Keratinocyte (primary cell): ENCODE measurements around the gene LYRM7.

ENCODE experiments used
- EZH2 ChIP-seq: IDR thresholded peaks from one replicate; pipeline ENCODE4 v1.6.1; 2012; ENCODE audit warnings: inconsistent platforms, mild to moderate bottlenecking, low read length, moderate library complexity
- TF ChIP-seq, protein P1 (sequence below), 3 experiments: IDR thresholded peaks in 1 of 3; conservative IDR thresholded peaks in 1 of 3; optimal IDR thresholded peaks in 1 of 3; 2 replicates in 2 of 3; 3 replicates in 1 of 3; pipeline versions ENCODE3 to v1.5.1; 2011; ENCODE audit warnings: low read length in 3 of 3, mild to moderate bottlenecking in 3 of 3, moderate library complexity in 2 of 3, control low read depth in 1 of 3, inconsistent platforms in 1 of 3; ENCODE audit not compliant: insufficient read depth in 2 of 3; ENCODE audit errors: extremely low read depth in 1 of 3

- TF ChIP-seq, protein P1, sequence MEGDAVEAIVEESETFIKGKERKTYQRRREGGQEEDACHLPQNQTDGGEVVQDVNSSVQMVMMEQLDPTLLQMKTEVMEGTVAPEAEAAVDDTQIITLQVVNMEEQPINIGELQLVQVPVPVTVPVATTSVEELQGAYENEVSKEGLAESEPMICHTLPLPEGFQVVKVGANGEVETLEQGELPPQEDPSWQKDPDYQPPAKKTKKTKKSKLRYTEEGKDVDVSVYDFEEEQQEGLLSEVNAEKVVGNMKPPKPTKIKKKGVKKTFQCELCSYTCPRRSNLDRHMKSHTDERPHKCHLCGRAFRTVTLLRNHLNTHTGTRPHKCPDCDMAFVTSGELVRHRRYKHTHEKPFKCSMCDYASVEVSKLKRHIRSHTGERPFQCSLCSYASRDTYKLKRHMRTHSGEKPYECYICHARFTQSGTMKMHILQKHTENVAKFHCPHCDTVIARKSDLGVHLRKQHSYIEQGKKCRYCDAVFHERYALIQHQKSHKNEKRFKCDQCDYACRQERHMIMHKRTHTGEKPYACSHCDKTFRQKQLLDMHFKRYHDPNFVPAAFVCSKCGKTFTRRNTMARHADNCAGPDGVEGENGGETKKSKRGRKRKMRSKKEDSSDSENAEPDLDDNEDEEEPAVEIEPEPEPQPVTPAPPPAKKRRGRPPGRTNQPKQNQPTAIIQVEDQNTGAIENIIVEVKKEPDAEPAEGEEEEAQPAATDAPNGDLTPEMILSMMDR (optimal IDR thresholded peaks at IDR 0.05 in 1 of 3, IDR thresholded peaks at IDR 0.05 in 1 of 3, conservative IDR thresholded peaks at IDR 0.05 in 1 of 3; ENCODE audit: extremely low read depth in 1 of 3, insufficient read depth in 2 of 3, low read length in 3 of 3): no peak
- TF ChIP-seq EZH2: no peak
Measured at GRCh38 chr5:131214609-131215227, 44.0 kb downstream of the LYRM7 start.
